Testis (tissue), 3 donors: Measurements from ENCODE around the gene CDK2AP2. TPM values are rescaled to one million over a fixed set of nuclear protein-coding genes. Genes with fewer than 3 reads are reported as not detected.
A peak's percentile ranks its signal among the peaks of the same experiment; 100 is the strongest.

ENCODE experiments used
- DNase-seq: peaks from one replicate; pipeline ENCODE4 v3.0.0-alpha.2; 2019
- H3K27ac ChIP-seq, 2 donors: fragments of 200-600 bp; sonication (generic); one replicate each; pipeline ENCODE4 v1.5.1; 2019
- H3K27me3 ChIP-seq: fragments of 200-600 bp; sonication (generic); one replicate; pipeline ENCODE4 v1.5.1; 2019
- H3K36me3 ChIP-seq: fragments of 200-600 bp; sonication (generic); one replicate; pipeline ENCODE4 v1.5.1; 2017; ENCODE audit warnings: low read depth; ENCODE audit errors: missing control alignments
- H3K4me1 ChIP-seq: fragments of 200-600 bp; sonication (generic); one replicate; pipeline ENCODE4 v1.5.1; 2019
- H3K4me3 ChIP-seq, 2 donors: fragments of 200-600 bp; sonication (generic); one replicate each; pipeline ENCODE4 v1.5.1; 2017 to 2019
- H3K9me3 ChIP-seq: fragments of 200-600 bp; sonication (generic); one replicate; pipeline ENCODE4 v1.5.1; 2017
- CTCF ChIP-seq, 3 experiments: fragments of 450-650 bp in 2 of 3; fragments of 200-600 bp in 1 of 3; sonication (generic) in 1 of 3; IDR thresholded peaks; one replicate each; pipeline ENCODE4 v1.5.1; 2016 to 2019; ENCODE audit warnings: antibody characterized with exemption in 3 of 3, mild to moderate bottlenecking in 2 of 3, moderate library complexity in 1 of 3
- POLR2A ChIP-seq: fragments of 450-650 bp; IDR thresholded peaks from one replicate; pipeline ENCODE4 v1.6.1; 2017; ENCODE audit warnings: antibody characterized with exemption, mild to moderate bottlenecking, moderate library complexity
- WGBS, 2 donors: methylation state at CpG; one replicate each; pipeline ENCODE4 v1.1.5; 2018; 5-methylcytosine and 5-hydroxymethylcytosine counted together
- intact Hi-C: fragments of 100-400 bp; cut with DNase I; formaldehyde crosslinking; loops from one replicate; pipeline ENCODE4 v1.15.1; 2023; ENCODE audit warnings: low total_unique reads
- polyA plus RNA-seq: library from polyadenylated mRNA; stranded (reverse); fragments of 350-450 nt; fragmentation: Illumina TruSeq; extraction: RNeasy Lipid Tissue Mini Kit (QIAGEN cat#74804); gene quantifications from one replicate; pipeline ENCODE4 v1.2.3, GENCODE V29; 2014; ENCODE audit warnings: low read depth, low replicate concordance; ENCODE audit not compliant: insufficient read depth
- total RNA-seq, 2 donors: library from RNA; depleted of rRNA; stranded (reverse); fragments of >200 nt; gene quantifications; one replicate each; pipeline ENCODE4 v1.2.3, GENCODE V29; 2016

CDK2AP2 gene
- total and polyA plus RNA-seq, 3 donors from 2014 or later: 20.9 to 38.0 (median 26.4) TPM

- Histone ChIP-seq H3K4me3 (no peak overlapping the region), H3K27me3 (no peaks in the 10 kb centered on the region), H3K36me3 (no peaks in the 10 kb centered on the region), H3K27ac (no peak overlapping the region), H3K4me1 (peaks cover 5% of the 10 kb centered on the region), H3K9me3 (no peaks in the 10 kb centered on the region)
- 73 to 75% methylated on average over 7 of the region's 7 CpGs for WGBS, 2 donors
- intact Hi-C loops: no loop called here
- no peak for TF ChIP-seq CTCF (IDR thresholded peaks at IDR 0.05)
- TF ChIP-seq POLR2A: no peak
- no peak for DNase-seq
These were observed 35.1 kb downstream of the CDK2AP2 start for GRCh38 chr11:67472882-67473281.

GRCh38 chr11:67470337-67471002 lies 37.5 kb downstream of the CDK2AP2 start:
- Histone ChIP-seq H3K4me3 (no peak overlapping the region), H3K36me3 (no peaks in the 10 kb centered on the region), H3K27ac (no peak overlapping the region), H3K4me1 (peaks cover 9% of the 10 kb centered on the region), H3K9me3 (no peaks in the 10 kb centered on the region), H3K27me3 (no peaks in the 10 kb centered on the region)
- TF ChIP-seq CTCF (IDR thresholded peaks at IDR 0.05): no peak
- no peak for TF ChIP-seq POLR2A
- intact Hi-C loops: no loop called here
- DNase-seq: no peak
- WGBS, 2 donors: 62 to 72% methylated on average over 8 of the region's 8 CpGs

- Histone ChIP-seq H3K36me3 (no peaks in the 10 kb centered on the region), H3K4me3 (peak overlapping the region; percentile 77 to 90), H3K9me3 (no peaks in the 10 kb centered on the region), H3K27me3 (no peaks in the 10 kb centered on the region), H3K4me1 (peaks cover 9% of the 10 kb centered on the region), H3K27ac (peak overlapping the region; percentile 86 to 91)
- WGBS, 2 donors: 1 to 7% methylated on average over 9 of the region's 9 CpGs
- no peak for DNase-seq
- intact Hi-C loops: no loop called here
- no peak for TF ChIP-seq POLR2A
- no peak for TF ChIP-seq CTCF (IDR thresholded peaks at IDR 0.05)
These were observed 38.5 kb downstream of the CDK2AP2 start for GRCh38 chr11:67469508-67469811.

- H3K36me3 ChIP-seq: no peaks in the 10 kb centered on the region
- peaks cover 12% of the 10 kb centered on the region for H3K4me1 ChIP-seq
- peak within 1 kb of the TSS; percentile 86 to 91 for H3K27ac ChIP-seq
- peak within 1 kb of the TSS; percentile 77 to 90 for H3K4me3 ChIP-seq
- intact Hi-C loops: no loop called here
- TF ChIP-seq POLR2A (no peak), CTCF (IDR thresholded peaks at IDR 0.05) (peak in 2 of 3 experiments; percentile 27 to 38)
- H3K9me3 ChIP-seq: no peaks in the 10 kb centered on the region
- WGBS, 2 donors: 1% methylated on average over 48 of the region's 76 CpGs; no CpG with 5 or more reads in 1 of the 2 donors
- no peaks in the 10 kb centered on the region for H3K27me3 ChIP-seq
- DNase-seq: peak; percentile 94
These were observed 39.0 kb downstream of the CDK2AP2 start, which contains the start of gene TMEM134 for GRCh38 chr11:67468759-67469507. Gene TMEM134 (minus strand): TSS chr11:67469251. CDS start chr11:67469192, 59 bp downstream.

GRCh38 chr11:67468456-67468758 lies 39.6 kb downstream of the CDK2AP2 start:
- TF ChIP-seq CTCF (IDR thresholded peaks at IDR 0.05): no peak
- no peak for TF ChIP-seq POLR2A
- H3K4me3 ChIP-seq: peak overlapping the region; percentile 77 to 90
- no peaks in the 10 kb centered on the region for H3K27me3 ChIP-seq
- no peaks in the 10 kb centered on the region for H3K36me3 ChIP-seq
- H3K9me3 ChIP-seq: no peaks in the 10 kb centered on the region
- intact Hi-C loops: no loop called here
- peaks cover 12% of the 10 kb centered on the region for H3K4me1 ChIP-seq
- WGBS, 2 donors: 0 to 2% methylated on average over 5 to 6 of the region's 6 CpGs
- peak overlapping the region; percentile 68 to 91 for H3K27ac ChIP-seq
- no peak for DNase-seq
